Uterus (tissue), 4 donors: ENCODE results near the gene PLCG1. TPM values are rescaled to one million over a fixed set of nuclear protein-coding genes. Genes with fewer than 3 reads are reported as not detected.

ENCODE experiments used
- DNase-seq, 2 donors: peaks; one replicate each; pipeline ENCODE4 v3.0.0-alpha.2; 2019 to 2020
- H3K27ac ChIP-seq, 2 donors: fragments of 200-600 bp; sonication (generic); 1 replicate in 1 of 2; 2 replicates in 1 of 2; pipeline ENCODE4 v1.5.1; 2016 to 2018
- H3K27me3 ChIP-seq, 2 donors: fragments of 200-600 bp; sonication (generic); one replicate each; pipeline ENCODE4 v1.5.1; 2018 to 2019; ENCODE audit warnings: control low read depth in 1 of 2
- H3K36me3 ChIP-seq, 2 donors: fragments of 200-600 bp; sonication (generic); one replicate each; pipeline ENCODE4 v1.5.1; 2019; ENCODE audit warnings: control low read depth in 1 of 2
- H3K4me1 ChIP-seq, 2 donors: fragments of 200-600 bp; sonication (generic); one replicate each; pipeline ENCODE4 v1.5.1; 2018 to 2019; ENCODE audit warnings: control low read depth in 1 of 2
- H3K4me3 ChIP-seq, 2 donors: fragments of 200-600 bp; sonication (generic); 1 replicate in 1 of 2; 2 replicates in 1 of 2; pipeline ENCODE4 v1.5.1; 2018 to 2019; ENCODE audit warnings: mild to moderate bottlenecking in 1 of 2
- H3K9me3 ChIP-seq, 2 donors: fragments of 200-600 bp; sonication (generic); one replicate each; pipeline ENCODE4 v1.5.1; 2019; ENCODE audit warnings: control low read depth in 1 of 2
- CTCF ChIP-seq, 4 experiments: fragments of 200-600 bp in 2 of 4; fragments of 450-650 bp in 2 of 4; sonication (generic) in 2 of 4; IDR thresholded peaks; one replicate each; pipeline ENCODE4 v1.5.1; 2016 to 2019; ENCODE audit warnings: antibody characterized with exemption in 4 of 4, mild to moderate bottlenecking in 2 of 4, moderate library complexity in 1 of 4
- POLR2A ChIP-seq, 2 donors: fragments of 450-650 bp; IDR thresholded peaks; one replicate each; pipeline ENCODE4 v1.6.1; 2016; ENCODE audit warnings: antibody characterized with exemption in 2 of 2, mild to moderate bottlenecking in 1 of 2, moderate library complexity in 1 of 2
- intact Hi-C: fragments of 100-400 bp; cut with DNase I; formaldehyde crosslinking; loops from one replicate; pipeline ENCODE4 v1.15.1; 2023; ENCODE audit warnings: low total_unique reads
- total RNA-seq, 4 donors: library from RNA; depleted of rRNA in 3 of 4; stranded (reverse); fragments of >200 nt in 3 of 4; gene quantifications; one replicate each; pipeline versions ENCODE4 v1.1.0 to v1.2.4, GENCODE V29; 2014 to 2023
- donor health status: DM: yes; HTN: yes; CAD: no.

The PLCG1 gene
- total RNA-seq, 4 donors from 2014 or later = 38.8 to 180 (median 138) TPM

- no peak for DNase-seq
- intact Hi-C loops = no loop called here
- H3K4me3 ChIP-seq = no peak overlapping the region
- H3K27ac ChIP-seq = peak overlapping the region in 1 of 2 donors; percentile 70
- H3K27me3 ChIP-seq = no peaks in the 10 kb centered on the region
- H3K4me1 ChIP-seq = peaks cover 0 to 22% of the 10 kb centered on the region in 2 donors
- TF ChIP-seq POLR2A (IDR thresholded peaks at IDR 0.05) = no peak
- no peak for TF ChIP-seq CTCF (IDR thresholded peaks at IDR 0.05)
- H3K36me3 ChIP-seq = no peaks in the 10 kb centered on the region
- no peaks in the 10 kb centered on the region for H3K9me3 ChIP-seq
Measured at GRCh38 chr20:41151134-41151869, 14.0 kb downstream of the PLCG1 start.

GRCh38 chr20:41152108-41152757 lies 14.9 kb downstream of the PLCG1 start:
- Histone ChIP-seq H3K4me1 (peaks cover 0 to 19% of the 10 kb centered on the region in 2 donors), H3K4me3 (no peak overlapping the region), H3K27me3 (no peaks in the 10 kb centered on the region), H3K27ac (peak overlapping the region; percentile 13 to 70), H3K36me3 (no peaks in the 10 kb centered on the region), H3K9me3 (no peaks in the 10 kb centered on the region)
- no peak for DNase-seq
- intact Hi-C loops = no loop called here
- TF ChIP-seq POLR2A (IDR thresholded peaks at IDR 0.05) (no peak), CTCF (IDR thresholded peaks at IDR 0.05) (no peak)

- peak overlapping the region in 1 of 2 donors; percentile 42 for H3K27ac ChIP-seq
- H3K9me3 ChIP-seq = no peaks in the 10 kb centered on the region
- intact Hi-C loops = no loop called here
- no peak for DNase-seq
- no peak overlapping the region for H3K4me3 ChIP-seq
- peak in 1 of 4 experiments; percentile 5 for TF ChIP-seq CTCF (IDR thresholded peaks at IDR 0.05)
- TF ChIP-seq POLR2A (IDR thresholded peaks at IDR 0.05) = no peak
- H3K36me3 ChIP-seq = no peaks in the 10 kb centered on the region
- H3K27me3 ChIP-seq = no peaks in the 10 kb centered on the region
- H3K4me1 ChIP-seq = peaks cover 0 to 12% of the 10 kb centered on the region in 2 donors
Measured at GRCh38 chr20:41154436-41155176, 17.3 kb downstream of the PLCG1 start.

- intact Hi-C loops = no loop called here
- peak overlapping the region in 1 of 2 donors; percentile 42 for H3K27ac ChIP-seq
- peaks cover 0 to 12% of the 10 kb centered on the region in 2 donors for H3K4me1 ChIP-seq
- no peaks in the 10 kb centered on the region for H3K27me3 ChIP-seq
- no peak for DNase-seq
- no peaks in the 10 kb centered on the region for H3K9me3 ChIP-seq
- H3K36me3 ChIP-seq = no peaks in the 10 kb centered on the region
- no peak for TF ChIP-seq POLR2A (IDR thresholded peaks at IDR 0.05)
- TF ChIP-seq CTCF (IDR thresholded peaks at IDR 0.05) = no peak
- H3K4me3 ChIP-seq = no peak overlapping the region
Measured at GRCh38 chr20:41155261-41155660, 17.9 kb downstream of the PLCG1 start.
